GM21367 (cell line): ENCODE data around the gene ADCY9.

Experiments used
- ATAC-seq: cut with Tn5 transposase; IDR thresholded peaks from one replicate; pipeline ENCODE4 v1.9.1; 2021; ENCODE audit not compliant: unreplicated experiment

ADCY9 gene

DNA sequence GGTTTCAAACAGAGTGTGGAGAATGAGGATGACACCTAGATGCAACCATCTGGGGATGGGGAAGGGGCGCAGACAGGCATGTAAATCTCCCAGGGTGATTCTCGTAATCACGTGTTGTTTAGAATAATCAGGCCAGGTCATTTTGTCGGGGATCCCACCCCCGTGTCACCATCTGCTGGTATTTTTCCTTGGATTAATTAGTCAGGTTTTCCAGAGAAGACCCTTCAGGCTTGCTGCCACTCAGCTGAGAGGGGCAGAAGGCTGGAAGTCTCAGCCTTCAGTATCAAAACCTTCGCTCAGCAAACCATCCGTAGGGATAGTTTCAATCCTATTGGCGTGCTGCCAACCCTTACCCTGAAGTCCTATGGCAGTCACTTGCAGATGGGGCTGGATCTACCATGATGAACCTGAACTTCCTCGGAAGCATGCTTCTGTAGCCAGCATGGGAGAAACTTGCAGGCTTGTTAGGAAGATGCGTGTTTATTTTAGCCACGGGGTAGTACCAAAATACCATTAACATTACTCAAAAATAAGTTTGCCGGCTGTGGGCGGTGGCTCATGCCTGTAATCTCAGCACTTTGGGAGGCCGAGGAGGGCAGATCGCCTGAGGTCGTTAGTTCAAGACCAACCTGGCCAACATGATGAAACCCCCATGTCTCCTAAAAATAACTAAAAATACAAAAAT lies 7.5 kb upstream of the ADCY9 start:
- ATAC-seq: no peak

DNA sequence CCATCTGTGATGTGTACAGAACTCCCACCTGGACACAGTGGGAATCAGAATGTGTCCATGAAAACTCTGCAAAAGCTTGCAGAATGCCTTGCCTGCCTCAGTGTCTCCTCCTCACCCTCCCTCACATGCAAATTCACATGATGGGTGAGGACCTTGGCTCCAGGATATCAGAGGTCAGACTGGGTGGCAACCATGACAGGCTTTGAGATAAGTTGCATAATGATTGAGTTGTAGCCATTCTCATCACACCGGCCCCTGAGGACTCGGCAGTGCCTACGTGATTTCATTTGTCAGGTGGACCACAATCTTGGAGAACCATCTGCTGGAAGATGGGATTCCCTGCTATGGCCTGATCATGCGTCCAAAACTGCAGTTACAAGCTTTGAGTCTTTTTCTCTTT lies 3.9 kb upstream of the ADCY9 start:
- no peak for ATAC-seq

DNA sequence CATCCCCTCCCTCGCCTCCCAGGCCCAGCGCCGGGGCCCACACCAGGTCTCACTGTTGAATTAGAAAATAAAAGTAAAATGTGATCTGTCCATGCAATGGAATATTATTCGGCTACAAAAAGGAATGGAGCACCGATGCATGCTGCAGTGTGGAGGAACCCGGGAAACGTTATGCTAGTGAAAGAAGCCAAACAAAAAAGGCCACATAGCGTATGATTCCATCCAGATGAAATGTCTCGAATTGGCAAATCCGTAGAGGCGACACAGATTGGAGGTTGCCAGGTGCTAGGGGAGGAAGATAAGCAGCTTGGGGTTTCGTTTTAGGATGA lies 972 bp upstream of the ADCY9 start:
- ATAC-seq: no peak

DNA sequence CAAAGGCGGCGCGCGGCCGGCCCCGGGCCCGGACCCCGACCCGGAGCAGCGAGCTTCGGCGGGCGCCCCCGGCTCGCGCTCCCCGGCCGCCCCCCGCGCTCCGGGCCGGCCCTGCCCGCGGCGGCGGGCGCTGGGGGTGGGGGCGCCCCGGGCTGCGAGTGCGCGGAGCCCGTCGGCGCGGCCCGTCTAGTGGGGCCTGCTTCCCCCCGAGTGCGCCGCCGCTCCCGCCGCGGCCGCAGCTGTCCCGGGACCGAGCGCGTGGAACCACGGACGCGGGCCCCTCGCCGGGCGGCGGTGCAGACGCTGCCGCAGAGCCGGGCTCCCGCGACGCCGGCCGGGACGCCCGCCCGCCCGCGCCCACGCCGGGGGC lies 308 bp downstream of the ADCY9 start:
- peak; percentile 22 for ATAC-seq

DNA sequence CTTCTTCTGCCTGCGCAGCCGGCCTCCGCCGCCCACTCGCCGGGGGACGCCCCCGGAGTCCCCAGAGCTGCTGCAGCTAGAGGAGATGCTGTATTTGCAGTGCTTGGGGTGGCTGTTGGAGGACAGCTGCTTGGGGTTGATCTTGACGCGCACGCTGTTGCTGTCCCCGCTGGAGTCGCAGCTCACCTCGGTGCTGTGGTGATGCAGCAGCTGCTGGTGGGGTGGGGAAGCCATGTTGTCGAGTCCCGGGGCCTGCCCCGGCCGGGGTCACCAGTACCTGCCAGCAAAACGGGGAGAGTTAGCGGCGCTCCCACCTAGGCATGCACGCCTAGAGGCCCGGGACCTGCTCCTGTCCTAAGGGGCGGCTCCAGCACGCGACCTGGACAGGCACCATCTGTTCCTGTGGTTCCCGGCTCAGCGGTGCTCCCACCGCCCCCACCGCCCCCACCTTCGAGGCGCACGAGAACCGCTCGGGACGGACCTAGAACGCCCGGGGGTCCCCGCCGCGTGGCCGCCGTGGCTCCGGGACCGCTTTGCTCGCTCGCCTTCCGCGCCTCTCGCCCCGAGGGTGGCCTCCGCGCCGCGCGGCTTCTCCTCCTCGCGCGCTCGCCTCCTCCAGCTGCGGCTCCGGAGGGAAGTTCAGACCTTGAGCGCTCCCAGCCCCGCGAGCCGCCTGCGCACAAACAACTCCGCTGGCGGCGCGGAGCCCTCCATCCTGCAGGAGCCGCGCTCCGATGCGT lies 863 bp downstream of the ADCY9 start:
- no peak for ATAC-seq

DNA sequence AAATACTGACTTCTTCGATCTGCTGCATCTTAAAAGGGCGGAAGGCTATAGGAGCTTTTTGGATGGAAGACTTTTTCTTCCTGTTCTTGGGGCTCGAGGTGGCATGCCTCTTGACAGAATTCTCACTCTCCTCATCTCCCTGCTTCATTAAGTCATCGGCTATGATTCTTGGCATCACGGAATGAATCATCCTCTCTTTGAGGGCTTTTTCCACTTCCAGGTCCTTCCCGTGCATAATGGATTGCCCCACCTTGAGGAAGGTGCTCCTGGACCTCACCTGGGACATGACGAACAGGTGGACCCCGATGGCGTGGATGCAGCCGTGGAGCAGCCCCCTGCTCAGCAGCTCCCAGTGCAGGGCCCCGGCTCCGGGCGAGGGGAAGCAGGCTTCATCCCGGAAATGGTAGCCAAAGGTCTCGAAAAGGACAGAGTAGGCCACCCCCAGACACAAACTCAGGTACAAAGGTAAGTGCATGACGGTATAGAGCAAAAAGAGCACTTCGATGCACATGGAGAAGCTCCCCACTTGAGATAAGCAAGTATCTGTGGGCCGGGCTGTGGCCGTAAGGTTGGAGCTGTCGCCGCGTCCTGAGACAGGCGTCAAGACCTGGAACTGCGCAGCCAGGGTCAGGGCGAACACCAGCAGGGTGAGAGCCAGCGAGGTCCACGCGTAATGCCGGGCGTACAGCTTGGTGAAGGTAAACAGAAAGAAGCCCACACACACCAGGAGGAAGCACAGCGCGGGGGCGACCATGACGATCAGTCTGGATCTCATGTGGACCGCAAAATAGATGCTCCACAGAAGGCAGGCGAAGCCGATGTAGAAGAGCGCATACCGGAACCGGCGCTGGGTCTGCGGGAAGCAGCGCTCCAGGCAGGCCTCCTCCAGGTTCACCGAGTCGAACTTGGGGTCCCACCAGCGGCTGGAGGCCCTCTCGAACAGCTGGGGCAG lies 1.7 kb downstream of the ADCY9 start:
- ATAC-seq: no peak

DNA sequence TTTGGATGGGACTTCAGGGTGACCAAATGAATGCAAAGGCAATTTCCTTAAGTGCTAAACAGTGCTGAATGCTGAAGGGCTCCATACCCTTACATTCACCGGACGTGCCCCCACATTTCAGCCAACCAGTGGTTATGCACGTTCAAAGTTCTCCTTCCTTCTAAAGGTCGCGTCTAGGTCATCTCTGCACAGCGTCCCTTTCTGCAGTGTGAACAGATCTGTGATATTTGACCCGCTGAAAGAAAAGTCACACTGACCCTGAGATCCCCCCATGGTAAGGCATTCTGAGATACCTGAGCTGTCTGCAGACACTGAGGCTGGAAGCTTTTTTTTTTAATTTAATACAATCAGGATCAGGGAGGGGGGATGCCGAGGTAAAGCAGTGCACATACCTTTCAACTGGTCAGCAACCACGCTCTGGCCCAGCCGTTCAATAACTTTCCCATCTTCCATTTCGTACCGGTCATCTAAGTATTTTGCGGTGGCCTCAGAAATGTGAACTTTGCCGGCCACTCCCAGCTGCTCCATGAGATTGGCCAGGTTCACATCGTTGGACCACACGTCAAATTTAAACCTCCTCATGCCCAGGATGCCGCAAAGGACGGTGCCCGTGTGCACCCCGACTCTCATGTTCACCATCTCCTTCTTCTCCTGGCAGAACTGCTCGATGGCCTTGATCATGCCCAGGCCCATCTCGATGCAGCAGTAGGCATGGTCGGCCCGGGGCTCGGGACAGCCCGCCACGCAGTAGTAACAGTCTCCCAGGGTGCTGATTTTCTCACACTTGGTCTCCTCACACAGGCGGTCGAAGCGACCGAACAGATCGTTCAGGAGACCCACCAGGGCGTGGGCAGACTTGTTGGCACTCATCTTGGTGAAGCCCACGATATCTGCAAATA lies 2.6 kb downstream of the ADCY9 start:
- no peak for ATAC-seq

DNA sequence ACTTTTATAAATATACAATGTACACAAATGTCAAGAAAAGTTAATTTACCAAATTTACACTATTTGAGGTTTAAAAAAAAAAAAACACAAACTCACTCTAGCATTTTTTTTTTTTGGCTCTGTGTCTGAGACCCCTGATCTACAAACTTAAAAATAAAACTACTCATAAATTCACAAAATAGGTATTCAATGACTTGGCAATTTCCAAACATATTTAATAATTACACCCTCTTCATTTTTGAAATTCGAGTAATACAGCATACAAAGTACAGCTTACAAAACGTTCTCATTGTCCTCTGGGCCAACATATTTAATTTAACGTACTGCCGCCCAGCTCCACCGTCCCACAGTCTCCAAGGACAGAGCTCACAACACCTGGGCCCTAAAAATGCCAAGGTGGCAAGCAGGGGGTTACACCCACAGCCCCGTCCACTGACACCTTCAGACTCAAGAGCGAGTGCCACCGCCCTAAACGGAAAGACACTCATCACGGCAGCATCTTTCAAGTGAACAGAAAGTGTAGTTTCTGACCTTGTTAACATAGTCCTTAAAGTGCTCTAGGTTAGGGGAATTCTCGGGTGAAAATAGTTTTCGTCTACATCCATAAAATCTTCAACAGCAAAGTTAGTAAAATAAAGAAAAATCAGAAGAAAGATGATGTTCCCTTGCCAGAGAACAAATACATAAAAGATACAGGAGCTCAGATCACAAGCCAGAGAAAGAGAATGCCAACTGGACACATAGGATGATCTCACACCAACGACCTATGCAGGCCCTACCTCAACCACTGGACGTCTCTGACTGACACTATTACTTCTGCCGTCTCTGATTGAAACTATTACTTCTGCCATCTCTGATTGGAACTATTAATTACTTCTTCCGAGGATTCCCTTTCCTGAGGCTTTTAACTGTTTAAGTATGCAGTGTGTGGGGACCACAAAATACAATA lies 4.2 kb downstream of the ADCY9 start:
- no peak for ATAC-seq

DNA sequence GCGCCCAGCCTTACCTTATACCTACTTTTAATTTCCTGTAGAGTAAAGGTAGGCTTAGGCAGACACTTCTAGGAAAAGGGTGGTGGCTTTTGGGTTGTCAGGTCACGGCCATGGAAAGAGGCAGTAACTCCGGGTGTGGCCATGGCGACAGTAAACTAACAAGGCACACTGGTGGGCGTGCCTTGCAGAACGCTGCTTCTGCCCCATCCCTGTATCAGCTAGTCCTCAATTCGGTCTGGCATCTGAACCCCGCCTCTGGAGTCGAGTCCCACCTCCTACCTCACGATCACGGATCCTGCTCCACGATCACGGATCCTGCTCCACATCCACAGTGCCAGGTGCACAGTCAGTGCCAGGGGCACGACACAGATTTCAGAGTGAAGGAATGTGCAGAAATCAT lies 5.6 kb downstream of the ADCY9 start:
- no peak for ATAC-seq

DNA sequence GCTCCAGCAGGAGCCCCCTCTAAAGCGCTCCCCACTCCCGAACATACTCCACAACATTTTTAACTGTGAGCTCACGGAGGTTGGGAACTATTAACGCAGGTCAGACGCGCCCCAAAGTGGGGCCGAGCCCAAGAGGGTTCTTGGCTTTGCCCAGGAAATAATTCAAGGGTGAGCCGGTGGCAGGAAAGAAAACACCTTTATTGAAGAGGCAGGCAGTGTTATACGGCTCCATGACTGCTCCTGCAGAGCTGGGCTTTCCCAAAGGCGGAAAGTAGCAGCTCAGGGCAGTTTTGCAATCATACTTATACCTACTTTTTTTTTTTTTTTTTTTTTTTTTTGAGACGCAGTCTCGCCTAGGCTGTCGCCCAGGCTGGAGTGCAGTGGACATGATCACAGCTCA lies 6.2 kb downstream of the ADCY9 start:
- no peak for ATAC-seq

DNA sequence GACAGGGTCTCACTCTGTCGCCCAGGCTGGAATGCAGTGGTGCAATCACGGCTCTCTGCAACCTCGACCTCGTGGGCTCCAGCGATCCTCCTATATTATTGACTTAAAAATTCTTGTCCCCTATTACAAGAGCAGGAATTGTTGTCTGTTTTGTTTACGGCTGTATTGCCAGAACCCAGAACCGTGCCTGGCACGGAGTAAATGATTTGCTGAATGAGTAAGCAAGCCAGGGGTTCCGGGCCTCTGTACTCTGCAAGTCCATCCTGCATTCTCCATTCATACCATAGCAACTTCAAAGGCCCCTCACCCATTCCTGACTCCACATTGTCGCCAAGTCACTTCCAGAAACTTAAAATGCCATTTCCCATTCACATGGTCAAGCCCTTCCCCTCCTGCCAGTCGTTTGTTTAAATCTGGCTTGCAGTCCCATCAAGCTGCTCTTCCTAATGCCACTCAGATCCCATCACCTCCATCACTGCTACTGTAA lies 6.9 kb downstream of the ADCY9 start:
- no peak for ATAC-seq

DNA sequence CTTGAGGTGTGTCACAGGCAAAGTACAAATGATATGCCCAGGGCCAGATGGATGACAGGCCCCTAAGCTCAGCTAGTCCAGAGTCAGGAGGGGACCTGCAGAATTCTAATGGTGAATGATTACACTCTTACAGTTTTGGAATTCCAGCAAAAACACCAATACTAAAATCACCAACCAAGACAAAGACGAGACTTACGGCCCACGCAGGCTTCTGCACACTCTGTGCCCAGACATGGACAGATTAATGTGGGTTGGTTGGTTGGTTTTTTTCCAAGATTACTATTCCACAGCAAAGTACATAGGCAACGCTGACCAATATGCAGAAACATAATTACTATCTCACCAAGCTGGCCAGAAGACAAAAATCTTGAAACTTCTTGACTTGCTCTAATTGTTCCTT lies 9.7 kb downstream of the ADCY9 start:
- ATAC-seq: no peak

DNA sequence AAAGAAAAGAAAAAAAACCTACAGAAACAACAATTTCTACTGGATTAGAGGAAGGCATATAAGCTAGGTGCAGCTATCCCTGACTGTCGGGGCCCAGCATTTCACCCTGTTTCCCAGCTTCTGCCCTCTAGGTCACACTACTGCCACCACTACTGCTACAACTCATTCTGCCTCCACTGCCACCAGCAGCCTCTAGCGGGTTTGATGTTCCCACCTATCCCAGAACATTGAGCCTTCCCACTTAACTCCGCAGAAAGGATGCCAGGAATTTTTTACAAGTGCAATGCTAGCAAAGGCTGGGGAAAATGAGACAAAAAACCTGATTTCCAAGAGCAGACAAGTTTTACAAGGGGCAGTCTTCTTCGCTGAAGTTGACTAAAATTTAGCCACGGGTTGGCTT lies 10.4 kb downstream of the ADCY9 start:
- no peak for ATAC-seq

DNA sequence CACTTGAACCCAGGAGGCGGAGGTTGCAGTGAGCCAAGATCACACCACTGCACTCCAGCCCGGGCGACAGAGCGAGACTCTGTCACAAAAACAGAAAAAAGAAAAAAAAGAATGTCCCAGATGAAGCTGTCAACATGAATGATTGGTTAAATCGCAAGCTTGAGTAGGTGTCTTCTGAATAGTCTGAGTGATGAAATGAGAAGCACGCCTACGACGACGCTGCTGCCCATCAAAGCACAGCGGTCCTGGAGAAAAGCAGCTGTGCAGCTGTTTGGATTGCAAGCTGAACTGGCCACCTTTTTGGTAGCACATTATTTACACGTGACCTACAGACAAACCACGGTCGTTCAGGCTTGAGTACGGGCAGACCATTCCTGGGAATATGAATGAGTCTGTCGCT lies 12.5 kb downstream of the ADCY9 start:
- ATAC-seq: no peak

DNA sequence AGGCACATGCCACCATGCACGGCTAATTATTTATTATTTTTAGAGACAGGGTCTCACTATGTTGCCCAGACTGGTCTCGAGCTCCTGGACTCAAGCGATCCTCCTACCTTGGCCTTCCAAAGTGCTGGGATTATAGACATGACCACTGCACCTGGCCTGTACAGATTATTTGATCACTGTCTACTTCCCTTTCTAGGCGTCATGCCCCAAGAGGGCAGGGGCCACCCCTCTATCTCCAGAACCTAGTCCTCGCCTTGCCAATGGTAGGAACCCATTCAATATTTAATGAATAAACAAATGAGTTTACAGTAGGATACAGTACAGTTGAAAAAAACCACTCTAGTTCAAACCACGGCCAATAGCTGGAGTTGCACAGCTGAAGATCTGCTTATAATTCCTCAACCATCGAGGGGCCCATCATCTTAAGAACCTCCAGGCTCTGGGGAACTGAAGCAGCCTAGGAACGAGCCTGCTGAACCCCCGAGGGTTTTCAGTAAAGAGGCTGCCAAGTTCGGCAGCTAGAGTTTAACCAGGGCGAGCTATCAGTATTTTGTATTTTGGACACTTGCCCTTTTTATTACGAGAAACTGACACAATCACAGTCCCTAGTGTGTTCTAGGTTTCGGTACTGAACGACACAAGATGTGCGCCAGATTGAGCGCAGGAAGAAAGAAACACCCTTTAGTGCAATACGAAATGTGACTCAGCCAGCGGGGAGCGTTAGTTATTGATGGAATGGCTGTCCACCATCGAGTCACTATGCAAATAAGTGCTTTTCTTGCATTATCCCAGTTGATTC lies 14.6 kb downstream of the ADCY9 start:
- no peak for ATAC-seq

DNA sequence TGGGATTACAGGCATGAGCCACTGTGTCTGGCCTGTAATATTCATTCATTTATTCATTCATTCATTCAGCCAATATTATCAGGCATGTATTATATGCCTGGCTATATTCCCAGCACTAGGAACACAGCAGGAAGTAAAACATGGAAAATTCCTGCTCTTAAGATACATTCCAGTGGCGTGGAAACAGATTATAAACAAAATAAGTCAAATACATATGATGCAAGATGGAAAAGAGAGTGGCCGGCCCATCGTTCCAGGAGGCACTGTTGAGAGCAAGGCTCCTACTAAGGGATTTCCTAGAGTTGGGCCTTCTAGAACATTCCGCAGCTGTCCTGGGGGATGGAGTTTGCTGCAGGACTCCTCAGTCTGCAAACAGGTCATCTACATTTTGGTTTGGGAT lies 17.7 kb downstream of the ADCY9 start:
- ATAC-seq: no peak

DNA sequence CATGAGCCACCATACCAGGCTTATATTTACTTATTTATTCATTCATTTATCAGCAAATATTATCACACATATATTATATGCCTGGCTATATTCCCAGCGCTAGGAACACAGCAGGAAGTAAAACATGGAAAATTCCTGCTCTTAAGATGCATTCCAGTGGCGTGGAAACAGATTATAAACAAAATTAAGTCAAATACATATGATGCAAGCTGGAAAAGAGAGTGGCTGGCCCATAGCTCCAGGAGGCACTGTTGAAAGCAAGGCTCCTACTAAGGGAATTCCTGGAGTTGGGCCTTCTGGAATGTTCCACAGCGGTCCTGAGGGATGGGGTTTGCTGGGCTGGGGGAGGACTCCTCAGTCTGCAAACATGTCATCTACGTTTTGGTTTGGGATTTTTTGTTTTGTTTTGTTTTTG lies 18.4 kb downstream of the ADCY9 start:
- no peak for ATAC-seq

DNA sequence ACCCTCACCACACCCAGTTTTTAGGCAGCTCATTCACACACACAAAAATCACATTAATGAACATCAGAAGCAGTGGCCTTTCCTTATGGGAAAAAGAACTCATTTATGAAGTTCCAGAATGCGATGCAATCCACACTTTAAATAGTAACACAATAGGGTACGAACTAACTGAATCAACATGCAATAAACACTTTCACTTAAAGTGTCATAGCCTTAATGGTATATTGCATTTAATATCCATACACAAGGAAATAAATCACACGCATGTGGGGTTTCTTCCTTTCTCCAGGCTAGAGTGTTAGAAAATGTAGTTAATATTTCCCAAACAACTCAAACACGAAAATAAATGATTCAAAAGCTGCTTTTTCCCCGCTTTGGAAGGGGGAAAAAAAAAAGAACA lies 19.7 kb downstream of the ADCY9 start:
- ATAC-seq: no peak
